Measurements from ENCODE around the gene NSMF.

DNA sequence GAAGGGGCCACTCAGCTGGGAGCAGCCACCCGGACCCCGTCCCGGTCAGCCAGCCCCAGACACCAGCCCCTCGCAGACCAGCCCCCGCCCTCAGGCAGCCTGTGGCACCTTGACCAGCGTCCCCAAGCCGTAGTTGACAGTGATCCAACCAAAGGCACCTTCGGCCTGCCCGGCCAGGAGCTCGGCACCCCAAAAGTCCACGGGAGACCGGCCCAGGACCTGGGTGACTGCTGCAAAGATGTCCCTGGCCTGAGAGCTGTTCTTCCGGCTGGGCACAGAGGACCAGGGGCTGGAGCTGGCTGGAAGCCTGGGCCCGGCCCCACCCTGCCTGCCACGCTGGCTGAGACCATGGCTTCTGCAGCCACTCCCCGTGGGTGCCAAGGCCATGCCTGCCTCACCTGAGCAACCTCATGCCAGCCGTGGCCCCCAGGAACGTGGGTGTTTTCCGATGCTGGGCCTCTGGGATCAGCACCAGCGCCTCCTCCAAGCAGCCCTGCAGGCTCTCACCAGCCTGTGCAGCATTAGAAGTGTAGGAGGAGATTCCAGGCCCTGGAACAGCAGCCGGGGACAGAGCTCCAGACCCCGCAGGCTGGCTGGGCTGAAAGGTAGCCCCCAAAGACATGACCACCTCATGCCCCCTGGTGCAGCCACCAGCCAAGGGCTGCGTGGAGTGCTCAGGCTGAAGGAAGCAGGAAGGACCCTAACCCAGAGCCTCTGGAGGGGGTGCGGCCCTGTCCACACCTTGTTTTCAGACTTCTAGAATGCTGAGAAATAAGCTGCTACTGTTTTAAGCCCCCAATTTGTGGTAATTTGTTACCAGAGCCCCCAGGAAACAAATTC lies 22.2 kb downstream of the NSMF start:
- TF ChIP-seq L3MBTL2 (conservative IDR thresholded peaks at IDR 0.05): no peak
- no peak for TF ChIP-seq LEF1 (IDR thresholded peaks at IDR 0.05; ENCODE audit: borderline replicate concordance)
- TF ChIP-seq ARNT (IDR thresholded peaks at IDR 0.05): no peak
- no peak for TF ChIP-seq SP1 (IDR thresholded peaks at IDR 0.05)
- no peak for TF ChIP-seq SUZ12 (IDR thresholded peaks at IDR 0.05)
- TF ChIP-seq FOXM1 (IDR thresholded peaks at IDR 0.05; ENCODE audit: borderline replicate concordance): no peak
- TF ChIP-seq BHLHE40 (IDR thresholded peaks at IDR 0.05; ENCODE audit: borderline replicate concordance): no peak
- TF ChIP-seq FOXA1 (IDR thresholded peaks at IDR 0.05): no peak
- TF ChIP-seq TARDBP (IDR thresholded peaks at IDR 0.05): no peak
- TF ChIP-seq FOXK2 (IDR thresholded peaks at IDR 0.05): no peak
- no peak for TF ChIP-seq ZNF384 (IDR thresholded peaks at IDR 0.05)
- TF ChIP-seq ELF4 (IDR thresholded peaks at IDR 0.05): no peak
